Tibial nerve (tissue), 4 donors: ENCODE measurements around the gene MED13L. TPM values are rescaled to one million over a fixed set of nuclear protein-coding genes. Genes with fewer than 3 reads are reported as not detected.

Experiments used
- DNase-seq, 2 donors: peaks; one replicate each; pipeline ENCODE4 v3.0.0-alpha.2; 2019; ENCODE audit warnings: low spot score in 2 of 2
- H3K27ac ChIP-seq, 4 donors: fragments of 200-600 bp; sonication (generic) in 3 of 4; one replicate each; pipeline ENCODE4 v1.5.1; 2017 to 2019; ENCODE audit warnings: mild to moderate bottlenecking in 1 of 4
- H3K27me3 ChIP-seq, 2 donors: fragments of 200-600 bp; sonication (generic) in 1 of 2; one replicate each; pipeline versions ENCODE4 v1.5.1 to v1.6.0; 2017 to 2019
- H3K36me3 ChIP-seq, 3 donors: fragments of 200-600 bp; sonication (generic); one replicate each; pipeline ENCODE4 v1.5.1; 2018 to 2019
- H3K4me1 ChIP-seq, 4 donors: fragments of 200-600 bp; sonication (generic) in 3 of 4; one replicate each; pipeline ENCODE4 v1.5.1; 2017 to 2019
- H3K4me3 ChIP-seq, 4 donors: fragments of 200-600 bp; sonication (generic) in 3 of 4; one replicate each; pipeline ENCODE4 v1.5.1; 2017 to 2019; ENCODE audit warnings: mild to moderate bottlenecking in 1 of 4, moderate library complexity in 1 of 4
- H3K9me3 ChIP-seq, 4 donors: fragments of 200-600 bp; sonication (generic) in 3 of 4; one replicate each; pipeline ENCODE4 v1.5.1; 2017 to 2019
- CTCF ChIP-seq, 5 experiments: fragments of 200-600 bp in 3 of 5; fragments of 450-650 bp in 2 of 5; sonication (generic) in 3 of 5; IDR thresholded peaks; one replicate each; pipeline ENCODE4 v1.5.1; 2016 to 2019; ENCODE audit warnings: antibody characterized with exemption in 5 of 5, mild to moderate bottlenecking in 3 of 5, moderate library complexity in 2 of 5
- EP300 ChIP-seq, 2 donors: sonication (generic); formaldehyde crosslinking; IDR thresholded peaks; one replicate each; pipeline ENCODE4 v1.6.1; 2017; ENCODE audit warnings: antibody characterized with exemption in 2 of 2, mild to moderate bottlenecking in 1 of 2
- POLR2A ChIP-seq, 2 donors: fragments of 450-650 bp; IDR thresholded peaks; one replicate each; pipeline ENCODE4 v1.6.1; 2017; ENCODE audit warnings: antibody characterized with exemption in 2 of 2, mild to moderate bottlenecking in 2 of 2, moderate library complexity in 2 of 2
- WGBS, 2 donors: methylation state at CpG; one replicate each; pipeline ENCODE4 v1.1.5; 2018; 5-methylcytosine and 5-hydroxymethylcytosine counted together
- total RNA-seq, 4 donors: library from RNA; depleted of rRNA; stranded (reverse); fragments of >200 nt; gene quantifications; one replicate each; pipeline ENCODE4 v1.1.0, GENCODE V29; 2016

MED13L gene
- total RNA-seq, 4 donors from 2014 or later, result 138 to 234 (median 218) TPM

- no peak for DNase-seq
- Histone ChIP-seq H3K36me3 (no peaks in the 10 kb centered on the region), H3K4me1 (peaks cover 0 to 71% (median 26%) of the 10 kb centered on the region in 4 donors), H3K9me3 (no peaks in the 10 kb centered on the region), H3K27ac (no peak overlapping the region), H3K4me3 (no peak overlapping the region), H3K27me3 (no peaks in the 10 kb centered on the region)
- TF ChIP-seq EP300 (IDR thresholded peaks at IDR 0.05) (no peak), POLR2A (IDR thresholded peaks at IDR 0.05) (no peak), CTCF (IDR thresholded peaks at IDR 0.05) (no peak)
- 90 to 95% methylated on average over 3 of the region's 3 CpGs for WGBS, 2 donors
Measured at GRCh38 chr12:116207274-116207673, 70.2 kb downstream of the MED13L start.

GRCh38 chr12:116206828-116207227, 70.7 kb downstream of the MED13L start:
- Histone ChIP-seq H3K4me1 (peaks cover 0 to 71% (median 25%) of the 10 kb centered on the region in 4 donors), H3K4me3 (no peak overlapping the region), H3K9me3 (no peaks in the 10 kb centered on the region), H3K36me3 (no peaks in the 10 kb centered on the region), H3K27me3 (no peaks in the 10 kb centered on the region), H3K27ac (no peak overlapping the region)
- DNase-seq, result no peak
- TF ChIP-seq EP300 (IDR thresholded peaks at IDR 0.05) (no peak), POLR2A (IDR thresholded peaks at IDR 0.05) (no peak), CTCF (IDR thresholded peaks at IDR 0.05) (no peak)
- WGBS, 2 donors, result 93 to 98% methylated on average over 3 of the region's 3 CpGs

- Histone ChIP-seq H3K27me3 (no peaks in the 10 kb centered on the region), H3K4me3 (no peak overlapping the region), H3K9me3 (no peaks in the 10 kb centered on the region), H3K4me1 (peaks cover 0 to 68% (median 29%) of the 10 kb centered on the region in 4 donors), H3K36me3 (no peaks in the 10 kb centered on the region), H3K27ac (peak overlapping the region in 1 of 4 donors; percentile 34)
- no peak for TF ChIP-seq EP300 (IDR thresholded peaks at IDR 0.05)
- TF ChIP-seq CTCF (IDR thresholded peaks at IDR 0.05), result no peak
- no peak for TF ChIP-seq POLR2A (IDR thresholded peaks at IDR 0.05)
- 88 to 94% methylated on average over 3 of the region's 3 CpGs for WGBS, 2 donors
- no peak for DNase-seq
Measured at GRCh38 chr12:116204785-116205184, 72.7 kb downstream of the MED13L start.

- 86 to 92% methylated on average over 4 of the region's 4 CpGs for WGBS, 2 donors
- peak overlapping the region in 1 of 4 donors; percentile 34 for H3K27ac ChIP-seq
Measured at GRCh38 chr12:116204169-116204568, 73.3 kb downstream of the MED13L start.

GRCh38 chr12:116202940-116203339, 74.6 kb downstream of the MED13L start:
- no peaks in the 10 kb centered on the region for H3K36me3 ChIP-seq
- H3K4me1 ChIP-seq, result peaks cover 0 to 75% (median 36%) of the 10 kb centered on the region in 4 donors
- peak overlapping the region in 3 of 4 donors; percentile 9 to 76 (median 74) for H3K27ac ChIP-seq
- TF ChIP-seq CTCF (IDR thresholded peaks at IDR 0.05), result peak in 1 of 5 experiments; percentile 34
- TF ChIP-seq POLR2A (IDR thresholded peaks at IDR 0.05), result no peak
- WGBS, 2 donors, result 29 to 39% methylated on average over 4 of the region's 4 CpGs
- no peak for DNase-seq
- no peaks in the 10 kb centered on the region for H3K9me3 ChIP-seq
- H3K27me3 ChIP-seq, result no peaks in the 10 kb centered on the region
- H3K4me3 ChIP-seq, result no peak overlapping the region

More at GRCh38 chr12:116204169-116204568, 73.3 kb downstream of the MED13L start:
- no peak overlapping the region for H3K4me3 ChIP-seq
- H3K4me1 ChIP-seq, result peaks cover 0 to 68% (median 30%) of the 10 kb centered on the region in 4 donors
- no peaks in the 10 kb centered on the region for H3K36me3 ChIP-seq
- TF ChIP-seq CTCF (IDR thresholded peaks at IDR 0.05) (no peak), POLR2A (IDR thresholded peaks at IDR 0.05) (no peak), EP300 (IDR thresholded peaks at IDR 0.05) (no peak)
- H3K9me3 ChIP-seq, result no peaks in the 10 kb centered on the region
- DNase-seq, result no peak
- no peaks in the 10 kb centered on the region for H3K27me3 ChIP-seq
